Stimulated activated naive CD8-positive, alpha-beta T cell treated with anti-CD3 and anti-CD28 coated beads, Interleukin-15, amount 100 ng/mL, for 72 hours (primary cell): ENCODE measurements around the gene IRF2BPL.
"Not testable (repeated sequence)": the region's sequence is repeated elsewhere in the genome, so short reads cannot be mapped to it uniquely, and the experiment has no call there.

Source experiments
- ATAC-seq: fragments of 150-1000 bp; cut with Tn5 transposase; 2 replicates; pipeline ENCODE4 v1.10.0; 2021; ENCODE audit warnings: mild to moderate bottlenecking, moderate library complexity
- DNase-seq, 2 donors: peaks; one replicate each; pipeline ENCODE4 v3.0.0; 2021 to 2022
- H3K27ac Mint-ChIP-seq, 2 donors: one replicate each; pipeline ENCODE4 v1.8.0; 2022; ENCODE audit warnings: mild to moderate bottlenecking in 2 of 2, mixed read lengths in 2 of 2, moderate library complexity in 2 of 2
- H3K27me3 Mint-ChIP-seq: one replicate; pipeline ENCODE4 v1.8.0; 2022; ENCODE audit warnings: mixed read lengths
- H3K4me1 Mint-ChIP-seq: one replicate; pipeline ENCODE4 v1.8.0; 2022; ENCODE audit warnings: mild to moderate bottlenecking, mixed read lengths
- H3K4me3 Mint-ChIP-seq, 2 donors: one replicate each; pipeline ENCODE4 v1.8.0; 2022; ENCODE audit warnings: mild to moderate bottlenecking in 2 of 2, mixed read lengths in 2 of 2, moderate library complexity in 1 of 2
- H3K9me3 Mint-ChIP-seq, 2 donors: one replicate each; pipeline ENCODE4 v1.8.0; 2022; ENCODE audit warnings: mixed read lengths in 2 of 2

IRF2BPL gene

DNA sequence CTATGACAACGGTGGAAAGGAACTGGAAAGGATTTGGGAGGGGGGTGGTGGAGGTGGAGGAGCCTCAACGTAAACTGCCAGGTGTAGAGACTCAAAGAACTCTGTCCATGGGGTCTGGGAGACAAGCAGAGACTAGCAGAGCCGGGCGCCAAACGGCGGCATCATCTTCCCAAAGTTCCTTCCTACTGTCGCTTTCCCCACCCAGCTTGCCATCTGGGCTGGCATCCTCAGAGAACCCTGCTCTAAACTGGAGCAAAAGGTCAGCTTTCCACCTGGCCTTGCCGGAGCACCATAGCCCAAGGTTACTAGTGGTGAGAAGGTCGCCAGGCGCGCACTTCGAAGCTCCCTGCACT lies 4.0 kb upstream of the IRF2BPL start:
- no peaks in the 10 kb centered on the region for H3K27me3 Mint-ChIP-seq
- no peaks in the 10 kb centered on the region for H3K9me3 Mint-ChIP-seq
- H3K4me1 Mint-ChIP-seq, result peaks cover 80% of the 10 kb centered on the region
- no peak for DNase-seq
- ATAC-seq, result no peak
- H3K4me3 Mint-ChIP-seq, result peak overlapping the region; percentile 90 to 96
- peak overlapping the region; percentile 94 to 99 for H3K27ac Mint-ChIP-seq

DNA sequence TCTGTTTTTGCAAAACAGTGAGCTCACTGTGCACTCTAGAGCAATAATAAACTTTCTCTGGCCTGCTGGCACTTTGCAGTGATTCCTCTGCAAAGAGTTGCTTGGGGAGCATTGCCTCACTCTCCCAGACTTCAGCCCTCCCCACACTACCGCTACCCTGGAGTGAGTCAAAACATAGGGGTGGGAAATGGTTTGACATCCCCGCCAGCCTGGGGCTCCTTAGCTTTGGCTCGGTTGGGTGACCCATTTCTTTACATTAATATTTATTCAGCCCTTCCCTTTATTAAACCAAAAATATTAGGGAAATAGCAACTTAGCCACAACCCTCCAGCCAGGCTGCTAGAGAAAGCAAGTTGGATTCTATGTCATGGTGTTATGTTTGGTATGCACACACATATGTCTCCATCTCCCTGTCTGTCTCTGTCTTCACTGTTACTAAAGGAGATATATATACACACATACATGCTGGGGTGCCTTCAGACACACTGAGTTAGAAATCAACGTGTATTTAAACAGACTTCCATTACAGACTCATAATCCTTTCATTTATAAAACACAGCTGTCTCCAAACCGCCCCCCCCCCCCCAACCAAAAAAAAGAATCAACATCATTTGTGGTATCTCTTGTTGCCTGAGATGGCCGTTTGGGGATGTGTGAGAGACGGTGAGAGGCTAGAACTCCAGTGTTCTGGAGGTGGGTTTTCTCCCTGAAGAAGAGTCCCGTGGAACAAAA lies 3.4 kb upstream of the IRF2BPL start:
- H3K27me3 Mint-ChIP-seq, result no peaks in the 10 kb centered on the region
- ATAC-seq, result no peak
- peak overlapping the region; percentile 90 to 96 for H3K4me3 Mint-ChIP-seq
- no peaks in the 10 kb centered on the region for H3K9me3 Mint-ChIP-seq
- peak overlapping the region; percentile 94 to 99 for H3K27ac Mint-ChIP-seq
- DNase-seq, result no peak
- H3K4me1 Mint-ChIP-seq, result peaks cover 75% of the 10 kb centered on the region

- H3K27ac Mint-ChIP-seq, result peak overlapping the region; percentile 74 to 96
- ATAC-seq (peak; percentile 59), DNase-seq (peak; percentile 69 to 80)
- peak overlapping the region; percentile 98 to 99 for H3K4me3 Mint-ChIP-seq
- H3K27me3 Mint-ChIP-seq, result no peaks in the 10 kb centered on the region
- H3K9me3 Mint-ChIP-seq, result no peaks in the 10 kb centered on the region
- peaks cover 71% of the 10 kb centered on the region for H3K4me1 Mint-ChIP-seq
These were observed 747 bp downstream of the IRF2BPL start for GRCh38 chr14:77027538-77028383.

DNA sequence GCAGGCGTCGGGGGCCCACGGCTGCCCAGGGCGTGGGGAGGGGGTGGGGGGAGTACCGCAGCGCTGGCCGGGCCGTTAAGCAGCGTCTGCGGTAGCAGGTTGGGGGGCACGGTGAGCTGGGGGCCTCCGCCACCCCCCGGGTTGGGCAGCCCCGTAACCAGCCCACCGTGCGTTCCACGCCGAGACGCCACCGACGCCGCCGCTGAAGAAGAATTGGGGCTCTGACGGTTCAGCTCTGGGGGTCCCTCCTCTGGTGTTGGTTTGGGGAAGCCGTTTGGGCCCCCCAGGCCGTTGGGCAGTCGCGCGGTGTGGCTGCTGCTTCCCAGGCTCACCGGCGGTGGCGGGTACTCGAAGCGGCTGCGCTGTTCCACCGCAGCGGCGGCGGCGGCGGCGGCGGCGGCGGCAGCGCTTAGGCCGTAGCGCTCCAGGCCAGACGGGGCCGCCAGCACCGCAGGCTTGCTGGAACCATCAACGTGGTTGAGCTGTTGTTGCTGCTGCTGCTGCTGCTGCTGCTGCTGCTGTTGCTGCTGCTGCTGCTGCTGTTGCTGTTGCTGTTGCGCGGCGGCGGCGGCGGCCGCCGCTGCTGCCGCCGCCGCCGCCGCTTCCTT lies 1.5 kb downstream of the IRF2BPL start:
- H3K4me3 Mint-ChIP-seq, result peak overlapping the region; percentile 98 to 99
- ATAC-seq, result peak; percentile 18
- peak; percentile 50 to 54 for DNase-seq
- H3K9me3 Mint-ChIP-seq, result no peaks in the 10 kb centered on the region
- H3K27me3 Mint-ChIP-seq, result no peaks in the 10 kb centered on the region
- H3K4me1 Mint-ChIP-seq, result peaks cover 71% of the 10 kb centered on the region
- peak overlapping the region in 1 of 2 donors; percentile 54 for H3K27ac Mint-ChIP-seq

DNA sequence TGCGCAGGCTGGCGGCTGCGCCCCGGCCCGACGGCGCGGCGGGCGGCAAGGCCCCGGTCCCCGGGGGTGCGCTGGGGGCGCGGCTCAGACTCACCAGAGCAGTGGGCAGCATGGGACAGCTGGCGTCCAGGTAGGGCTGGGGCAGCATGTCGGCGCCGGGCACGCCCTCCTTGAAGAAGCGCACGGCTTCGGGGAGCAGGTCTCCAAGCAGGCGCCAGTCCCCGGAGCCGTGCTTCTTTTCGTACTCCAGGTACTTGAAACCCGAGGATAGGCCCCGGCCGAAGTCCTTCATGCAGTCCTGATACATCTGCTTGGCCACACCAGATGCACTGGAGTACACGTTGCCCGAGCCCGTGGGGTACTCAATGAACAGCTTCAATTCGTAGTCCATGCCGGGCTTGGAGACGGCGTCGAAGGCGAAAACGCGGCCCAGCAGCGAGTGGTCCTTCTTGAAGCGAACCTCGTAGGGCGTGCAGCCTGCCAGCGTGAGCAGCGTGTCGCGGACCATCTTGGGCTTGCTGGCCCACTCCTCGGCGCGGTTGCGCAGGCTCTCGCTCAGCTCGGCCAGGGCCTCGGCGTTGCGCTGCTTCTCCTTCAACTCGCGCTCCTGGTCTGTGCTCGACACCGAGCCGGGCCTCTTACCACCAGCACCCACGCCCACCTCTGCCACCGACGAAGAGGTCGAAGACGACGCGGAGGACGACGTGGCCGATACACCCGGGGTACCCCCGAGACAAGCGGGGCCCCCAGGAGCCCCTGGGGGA lies 2.2 kb downstream of the IRF2BPL start:
- DNase-seq (peak in 1 of 2 donors; percentile 13), ATAC-seq (no peak)
- H3K27ac Mint-ChIP-seq, result peak overlapping the region in 1 of 2 donors; percentile 88
- H3K4me3 Mint-ChIP-seq, result peak overlapping the region; percentile 74 to 99
- H3K4me1 Mint-ChIP-seq, result peaks cover 71% of the 10 kb centered on the region
- no peaks in the 10 kb centered on the region for H3K27me3 Mint-ChIP-seq
- no peaks in the 10 kb centered on the region for H3K9me3 Mint-ChIP-seq

DNA sequence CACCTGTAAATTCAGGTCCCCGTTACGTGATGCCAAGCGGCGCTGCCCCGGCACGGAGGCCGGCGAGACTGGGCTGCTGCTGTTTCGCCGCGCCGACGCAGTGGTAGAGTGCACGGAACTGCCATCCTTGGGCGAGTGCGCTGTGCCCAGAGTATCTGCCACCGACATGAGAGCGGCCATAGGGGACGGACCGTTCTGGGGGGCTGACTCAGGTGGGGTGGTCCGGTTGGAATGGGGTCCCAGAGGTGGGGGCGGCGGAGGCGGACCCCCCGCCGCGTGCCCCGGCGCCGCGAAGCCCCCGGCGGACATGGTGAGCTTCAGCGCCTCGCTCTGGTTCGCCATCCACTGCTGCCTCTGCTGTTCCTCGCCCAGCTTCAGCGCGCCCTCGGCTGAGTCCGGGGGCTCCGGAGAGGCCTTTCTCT lies 2.8 kb downstream of the IRF2BPL start:
- Mint-ChIP-seq H3K27me3 (no peaks in the 10 kb centered on the region), H3K9me3 (no peaks in the 10 kb centered on the region), H3K4me3 (peak overlapping the region; percentile 72 to 87), H3K27ac (no peak overlapping the region), H3K4me1 (peaks cover 68% of the 10 kb centered on the region)
- DNase-seq (no peak), ATAC-seq (no peak)

GRCh38 chr14:77024171-77024691 lies 4.3 kb downstream of the IRF2BPL start:
- ATAC-seq (no peak), DNase-seq (peak; percentile 37 to 73)
- peak overlapping the region in 1 of 2 donors; percentile 77 for H3K27ac Mint-ChIP-seq
- no peaks in the 10 kb centered on the region for H3K27me3 Mint-ChIP-seq
- no peaks in the 10 kb centered on the region for H3K9me3 Mint-ChIP-seq
- peaks cover 55% of the 10 kb centered on the region for H3K4me1 Mint-ChIP-seq
- H3K4me3 Mint-ChIP-seq, result peak overlapping the region; percentile 79 to 87

DNA sequence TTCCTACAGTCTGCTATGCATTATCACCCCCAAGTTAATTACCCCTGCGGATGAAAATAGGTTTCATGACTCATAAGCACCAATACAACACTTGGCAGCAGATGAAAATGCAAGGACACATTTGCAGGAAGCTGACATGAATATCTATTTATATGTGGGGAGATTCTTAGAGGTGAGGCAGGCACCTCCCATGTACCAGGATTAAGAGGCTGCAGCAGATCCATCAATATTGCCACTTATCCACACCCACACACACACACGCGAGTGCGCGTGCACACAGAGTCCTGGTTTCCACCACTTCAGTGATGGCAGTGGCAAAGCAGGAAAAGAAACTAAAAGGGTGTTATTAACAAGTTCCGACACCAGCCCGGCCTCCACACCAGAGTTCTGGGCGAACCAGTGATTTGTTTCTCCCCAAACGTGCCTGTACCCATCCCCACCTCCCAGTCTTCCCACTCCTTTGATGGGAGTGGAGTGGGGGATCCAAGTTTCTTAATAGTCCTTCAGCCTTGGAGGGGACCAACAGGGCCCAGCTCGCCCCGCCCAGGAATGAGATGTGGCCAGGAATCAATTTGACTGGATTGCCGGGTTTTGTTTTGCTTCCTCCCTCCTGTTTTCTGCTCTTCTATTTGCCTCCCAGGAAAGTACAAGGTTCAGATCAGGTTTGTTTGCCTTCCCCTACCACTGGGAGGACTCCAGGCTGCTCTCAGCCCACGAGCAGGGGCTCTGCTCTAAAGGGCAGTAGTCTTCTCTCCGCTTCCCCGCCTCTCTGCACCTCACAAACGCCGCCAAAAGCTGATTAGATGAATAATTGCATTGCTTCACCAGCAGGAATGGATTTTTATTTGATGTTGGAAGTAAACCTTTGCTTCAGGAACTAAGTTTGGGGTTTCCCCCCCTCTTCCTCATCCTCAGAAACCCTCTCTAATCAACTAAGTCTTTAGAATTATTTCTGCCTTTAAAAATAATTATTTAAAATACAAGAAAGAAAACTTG lies 5.2 kb downstream of the IRF2BPL start:
- ATAC-seq (peak; percentile 36), DNase-seq (peak in 1 of 2 donors; percentile 57)
- Mint-ChIP-seq H3K27me3 (no peaks in the 10 kb centered on the region), H3K4me1 (peaks cover 47% of the 10 kb centered on the region), H3K27ac (peak overlapping the region; percentile 69 to 83), H3K4me3 (peak overlapping the region; percentile 76 to 81), H3K9me3 (no peaks in the 10 kb centered on the region)

GRCh38 chr14:77022236-77022852 lies 6.2 kb downstream of the IRF2BPL start:
- peak overlapping the region in 1 of 2 donors; percentile 15 for H3K27ac Mint-ChIP-seq
- DNase-seq (no peak), ATAC-seq (peak; percentile 59)
- H3K4me1 Mint-ChIP-seq, result peaks cover 47% of the 10 kb centered on the region
- no peaks in the 10 kb centered on the region for H3K9me3 Mint-ChIP-seq
- no peaks in the 10 kb centered on the region for H3K27me3 Mint-ChIP-seq
- peak overlapping the region; percentile 76 to 81 for H3K4me3 Mint-ChIP-seq

GRCh38 chr14:77021424-77021823 lies 7.1 kb downstream of the IRF2BPL start:
- H3K4me3 Mint-ChIP-seq, result peak overlapping the region in 1 of 2 donors; percentile 76
- H3K4me1 Mint-ChIP-seq, result peaks cover 47% of the 10 kb centered on the region
- H3K9me3 Mint-ChIP-seq, H3K27me3 Mint-ChIP-seq, ATAC-seq, DNase-seq: not testable (repeated sequence)
- H3K27ac Mint-ChIP-seq, result peak overlapping the region in 1 of 2 donors; percentile 20

GRCh38 chr14:77018785-77019184 lies 9.7 kb downstream of the IRF2BPL start:
- no peak overlapping the region for H3K27ac Mint-ChIP-seq
- ATAC-seq, result no peak
- H3K9me3 Mint-ChIP-seq, result no peaks in the 10 kb centered on the region
- DNase-seq, result no peak
- H3K4me1 Mint-ChIP-seq, result peaks cover 27% of the 10 kb centered on the region
- no peak overlapping the region for H3K4me3 Mint-ChIP-seq
- H3K27me3 Mint-ChIP-seq, result no peaks in the 10 kb centered on the region

- H3K9me3 Mint-ChIP-seq, result no peaks in the 10 kb centered on the region
- no peak for DNase-seq
- H3K4me1 Mint-ChIP-seq, result peaks cover 16% of the 10 kb centered on the region
- ATAC-seq, result no peak
- H3K4me3 Mint-ChIP-seq, result no peak overlapping the region
- H3K27me3 Mint-ChIP-seq, result peaks cover under 1% of the 10 kb centered on the region
- no peak overlapping the region for H3K27ac Mint-ChIP-seq
These were observed 10.8 kb downstream of the IRF2BPL start for GRCh38 chr14:77017666-77018065.

GRCh38 chr14:77014734-77015133 lies 13.8 kb downstream of the IRF2BPL start:
- H3K27me3 Mint-ChIP-seq, result peaks cover 13% of the 10 kb centered on the region
- ATAC-seq (no peak), DNase-seq (no peak)
- no peak overlapping the region for H3K27ac Mint-ChIP-seq
- H3K9me3 Mint-ChIP-seq, result no peaks in the 10 kb centered on the region
- peaks cover 8% of the 10 kb centered on the region for H3K4me1 Mint-ChIP-seq
- H3K4me3 Mint-ChIP-seq, result no peak overlapping the region
